Measurements from ENCODE around the gene GRIK2.

GRCh38 chr6:101784094-101784493, 390.6 kb downstream of the GRIK2 start:
- TF ChIP-seq CTCF (IDR thresholded peaks at IDR 0.05) (no peak), POLR2A (IDR thresholded peaks at IDR 0.05) (no peak)

All from adrenal gland (tissue), 5 donors.